H1 (cell line): ENCODE measurements around the gene ADSS1. TPM values are rescaled to one million over a fixed set of nuclear protein-coding genes. Genes with fewer than 3 reads are reported as not detected.

Experiments used
- EZH2 ChIP-seq: fragments of 200-600 bp; sonication (generic); IDR thresholded peaks from 2 replicates; pipeline ENCODE4 v1.7.1; 2012; ENCODE audit warnings: low read depth, mild to moderate bottlenecking, moderate library complexity, low read length, inconsistent platforms; ENCODE audit not compliant: severe bottlenecking
- RAD21 ChIP-seq, 2 experiments: IDR thresholded peaks in 1 of 2; conservative IDR thresholded peaks in 1 of 2; 2 replicates each; pipeline ENCODE4 v1.6.1; 2011; ENCODE audit warnings: low read depth in 2 of 2, low read length in 2 of 2, improper control_type of control experiment in 1 of 2, inconsistent platforms in 1 of 2, mild to moderate bottlenecking in 1 of 2, moderate library complexity in 1 of 2
- TBP ChIP-seq: IDR thresholded peaks from 2 replicates; pipeline ENCODE4 v1.6.1; 2011; ENCODE audit warnings: low read depth, low read length, improper control_type of control experiment
- polyA plus RNA-seq, 7 experiments: library from polyadenylated mRNA; depleted of rRNA in 3 of 7; stranded (reverse) in 5 of 7; unstranded in 2 of 7; fragments of >200 nt in 5 of 7; fragments of 200-250 nt in 2 of 7; gene quantifications; 1 replicate in 5 of 7; 2 replicates in 1 of 7; 4 replicates in 1 of 7; pipeline versions ENCODE4 v1.2.1 to v1.2.3, GENCODE V29; 2011 to 2013; ENCODE audit warnings: missing spikeins in 2 of 7, mixed read lengths in 2 of 7
- total RNA-seq: library from RNA; stranded (reverse); fragmentation: NEBNext Ultra II Directional; extraction: Animal tissue kit (Norgen Biotek cat#: 25700); gene quantifications from 2 replicates; pipeline ENCODE4 v1.2.1, GENCODE V29; 2021
- TF ChIP-seq, protein P1 (sequence below), 3 experiments: IDR thresholded peaks; 1 replicate in 2 of 3; 2 replicates in 1 of 3; pipeline versions ENCODE4 v1.5.1 to v1.6.1; 2011; ENCODE audit warnings: low read length in 3 of 3, mild to moderate bottlenecking in 3 of 3, inconsistent platforms in 2 of 3, low read depth in 1 of 3, moderate library complexity in 1 of 3; ENCODE audit not compliant: insufficient read depth in 1 of 3; ENCODE audit errors: control extremely low read depth in 1 of 3

The ADSS1 gene
- total and polyA plus RNA-seq, 2 of the 8 experiments (the other 6 are each of a cell fraction or from before 2014, with no cell fraction given) = 7.1 to 7.9 TPM

- TF ChIP-seq RAD21 (IDR thresholded peaks at IDR 0.05 in 1 of 2, conservative IDR thresholded peaks at IDR 0.05 in 1 of 2; ENCODE audit: low read depth in 2 of 2, low read length in 2 of 2) = no peak
- TF ChIP-seq, protein P1, sequence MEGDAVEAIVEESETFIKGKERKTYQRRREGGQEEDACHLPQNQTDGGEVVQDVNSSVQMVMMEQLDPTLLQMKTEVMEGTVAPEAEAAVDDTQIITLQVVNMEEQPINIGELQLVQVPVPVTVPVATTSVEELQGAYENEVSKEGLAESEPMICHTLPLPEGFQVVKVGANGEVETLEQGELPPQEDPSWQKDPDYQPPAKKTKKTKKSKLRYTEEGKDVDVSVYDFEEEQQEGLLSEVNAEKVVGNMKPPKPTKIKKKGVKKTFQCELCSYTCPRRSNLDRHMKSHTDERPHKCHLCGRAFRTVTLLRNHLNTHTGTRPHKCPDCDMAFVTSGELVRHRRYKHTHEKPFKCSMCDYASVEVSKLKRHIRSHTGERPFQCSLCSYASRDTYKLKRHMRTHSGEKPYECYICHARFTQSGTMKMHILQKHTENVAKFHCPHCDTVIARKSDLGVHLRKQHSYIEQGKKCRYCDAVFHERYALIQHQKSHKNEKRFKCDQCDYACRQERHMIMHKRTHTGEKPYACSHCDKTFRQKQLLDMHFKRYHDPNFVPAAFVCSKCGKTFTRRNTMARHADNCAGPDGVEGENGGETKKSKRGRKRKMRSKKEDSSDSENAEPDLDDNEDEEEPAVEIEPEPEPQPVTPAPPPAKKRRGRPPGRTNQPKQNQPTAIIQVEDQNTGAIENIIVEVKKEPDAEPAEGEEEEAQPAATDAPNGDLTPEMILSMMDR (IDR thresholded peaks at IDR 0.05; ENCODE audit: control extremely low read depth in 1 of 3, insufficient read depth in 1 of 3, low read depth in 1 of 3, low read length in 3 of 3) = no peak
- no peak for TF ChIP-seq TBP
- no peak for TF ChIP-seq EZH2
Measured at GRCh38 chr14:104771918-104772706, 48.1 kb downstream of the ADSS1 start (continued).
